Medulla oblongata (tissue), 1 donor: Measurements from ENCODE around the gene NEURL4.
"Not testable (repeated sequence)": the region's sequence is repeated elsewhere in the genome, so short reads cannot be mapped to it uniquely, and the experiment has no call there.

Source experiments
- DNase-seq: peaks from one replicate; pipeline ENCODE4 v3.0.0-alpha.2; 2015; ENCODE audit errors: extremely low spot score

The NEURL4 gene

DNA sequence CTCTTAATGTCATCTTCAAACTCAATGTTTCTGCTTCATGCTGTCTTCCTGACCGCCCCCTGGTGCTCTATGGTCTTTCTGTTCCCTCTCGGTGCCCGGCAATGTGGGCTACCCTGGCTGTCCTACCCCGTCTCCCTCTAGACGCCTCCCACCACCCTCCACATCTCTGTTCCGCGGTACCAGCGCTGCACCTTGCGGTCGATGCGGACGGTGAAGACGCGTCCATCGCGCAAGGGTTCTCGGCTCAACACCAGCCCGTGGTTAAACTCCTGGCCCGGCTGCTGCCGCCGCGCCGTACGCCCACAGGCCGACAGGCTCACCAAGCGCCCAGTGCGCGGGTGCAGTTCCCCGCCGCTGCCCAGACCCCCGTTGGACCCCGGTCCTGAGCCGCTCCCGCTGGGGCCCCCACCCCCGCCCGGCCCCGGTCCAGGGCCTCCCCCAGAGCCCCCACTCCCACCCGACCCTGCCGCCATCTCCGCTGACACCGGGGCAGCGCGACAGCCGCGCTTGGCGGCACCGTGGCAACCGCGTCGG lies at the start of gene NEURL4:
NEURL4 (minus strand) TSS at position 496 of the 534 bp plus-strand sequence; CDS start at position 473, 23 bp downstream.
- DNase-seq = peak; percentile 24

GRCh38 chr17:7374353-7374752 lies 45.2 kb upstream of the NEURL4 start:
- no peak for DNase-seq

- DNase-seq = no peak
These were observed 41.7 kb upstream of the NEURL4 start for GRCh38 chr17:7370853-7371252.

DNA sequence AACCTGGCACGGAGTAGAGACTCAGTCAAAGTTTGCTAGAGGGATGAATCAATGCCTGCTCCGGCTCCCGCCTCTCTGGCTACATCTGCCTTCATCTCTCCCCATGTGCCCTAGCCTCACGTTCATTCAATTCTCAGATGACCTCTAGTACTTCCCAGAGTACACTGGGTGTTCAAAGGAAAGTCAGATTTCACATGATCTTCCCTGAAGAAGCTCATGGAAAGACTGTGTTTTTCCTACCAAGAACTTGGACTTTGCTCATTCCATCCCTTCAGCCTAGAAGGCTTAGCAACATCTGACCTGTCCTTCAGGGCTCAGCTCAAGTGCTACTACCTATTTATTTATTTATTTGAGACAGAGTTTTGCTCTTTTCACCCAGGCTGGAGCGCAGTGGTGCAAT lies 40.7 kb upstream of the NEURL4 start:
- no peak for DNase-seq

DNA sequence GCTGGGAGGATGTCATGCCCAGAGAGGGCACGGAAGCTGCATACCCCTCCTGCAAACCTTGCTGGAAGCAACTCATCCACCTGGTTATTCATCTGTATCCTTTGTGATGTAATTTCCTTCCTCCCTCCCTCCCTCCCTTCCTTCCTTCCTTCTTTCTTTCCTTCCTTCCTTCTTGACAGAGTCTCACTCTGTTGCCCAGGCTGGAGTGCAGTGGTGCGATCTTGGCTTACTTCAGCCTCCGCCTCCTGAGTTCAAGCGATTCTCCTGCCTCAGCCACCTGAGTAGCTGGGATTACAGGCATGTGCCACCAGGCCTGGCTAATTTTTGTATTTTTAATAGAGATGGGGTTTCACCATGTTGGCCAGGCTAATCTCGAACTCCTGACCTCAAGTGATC lies 39.5 kb upstream of the NEURL4 start:
- DNase-seq = not testable (repeated sequence)

GRCh38 chr17:7367918-7368598 lies 38.9 kb upstream of the NEURL4 start:
- no peak for DNase-seq

DNA sequence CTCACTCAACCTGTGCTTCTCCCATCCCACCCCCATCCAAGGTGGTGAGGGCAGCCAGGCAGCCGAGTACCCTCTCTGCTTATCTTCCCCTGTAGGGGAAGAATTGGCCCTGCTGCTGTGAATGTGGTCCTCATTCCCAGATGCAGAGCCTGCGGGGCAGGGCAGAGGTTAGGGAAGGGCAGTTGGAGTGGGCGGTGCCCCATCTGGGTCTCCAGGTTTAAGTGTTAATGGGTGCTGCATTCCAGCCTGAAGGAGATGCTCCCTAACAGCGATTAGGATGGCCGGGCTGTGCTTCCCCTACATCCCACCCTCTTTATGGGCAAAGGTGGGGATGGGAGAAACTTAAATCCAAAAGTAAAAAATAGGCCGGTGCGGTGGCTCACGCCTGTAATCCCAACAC lies 37.9 kb upstream of the NEURL4 start:
- no peak for DNase-seq

- DNase-seq = not testable (repeated sequence)
These were observed 36.8 kb upstream of the NEURL4 start for GRCh38 chr17:7365963-7366362.

DNA sequence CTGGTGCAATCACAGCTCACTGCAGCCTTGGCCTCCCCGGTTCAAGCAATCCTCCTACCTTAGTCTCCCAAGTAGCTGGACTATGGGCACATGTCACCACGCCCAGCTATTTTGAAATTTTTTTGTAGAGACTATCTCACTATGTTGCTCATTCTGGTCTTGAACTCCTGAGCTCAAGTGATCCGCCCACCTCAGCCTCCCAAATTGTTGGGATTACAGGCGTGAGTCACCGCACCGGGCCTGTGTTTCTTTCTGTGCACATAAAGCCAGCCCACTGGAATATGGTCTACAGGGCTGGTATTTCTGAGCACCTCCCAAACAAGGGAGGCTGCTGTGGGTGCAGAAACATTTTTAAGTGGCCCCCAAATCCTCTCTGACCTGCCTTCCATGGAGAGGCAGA lies 34.2 kb upstream of the NEURL4 start:
- no peak for DNase-seq

GRCh38 chr17:7361906-7362305 lies 32.8 kb upstream of the NEURL4 start:
- no peak for DNase-seq

- DNase-seq = no peak
These were observed 28.2 kb upstream of the NEURL4 start for GRCh38 chr17:7357381-7357780.

DNA sequence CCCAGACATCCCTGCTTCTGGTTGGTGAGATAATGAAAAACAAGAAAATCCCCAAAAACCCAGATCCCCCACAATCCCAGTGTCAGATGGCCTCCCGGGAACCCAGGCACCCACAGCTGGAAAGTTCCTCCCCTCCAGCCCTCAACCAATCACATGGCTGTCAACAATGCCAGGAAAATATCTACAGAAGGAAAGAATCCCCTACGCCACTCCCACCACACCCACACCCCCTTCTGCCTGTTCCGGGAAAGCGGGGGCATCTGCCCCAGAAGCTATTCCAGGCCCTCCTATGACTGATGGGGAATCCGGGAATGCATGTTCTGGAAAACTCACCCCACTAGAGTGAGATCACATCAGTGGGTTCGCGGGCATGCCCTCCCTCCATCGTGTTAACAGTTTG lies 27.6 kb upstream of the NEURL4 start:
- no peak for DNase-seq

GRCh38 chr17:7356072-7356549 lies 27.0 kb upstream of the NEURL4 start:
- DNase-seq = peak; percentile 74

DNA sequence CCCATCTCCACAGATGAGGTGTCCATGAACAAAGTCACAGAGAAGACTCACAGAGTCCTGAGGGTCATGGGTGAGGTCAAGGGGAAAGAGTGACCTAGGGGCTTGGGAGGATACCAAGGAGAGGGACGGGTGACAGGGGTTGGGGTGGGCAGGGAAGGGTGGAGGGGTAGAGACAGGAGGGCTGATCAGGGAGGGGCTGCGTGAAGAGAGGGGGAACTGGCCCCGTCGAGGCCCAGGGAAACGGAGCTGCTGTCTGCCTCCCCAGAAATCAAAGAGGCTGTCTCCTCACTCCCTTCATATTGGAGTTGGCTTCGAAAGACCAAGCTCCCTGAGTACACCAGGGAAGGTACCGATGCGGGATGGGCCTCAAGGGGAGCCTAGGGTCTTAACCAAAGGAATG lies 26.4 kb upstream of the NEURL4 start:
- no peak for DNase-seq

DNA sequence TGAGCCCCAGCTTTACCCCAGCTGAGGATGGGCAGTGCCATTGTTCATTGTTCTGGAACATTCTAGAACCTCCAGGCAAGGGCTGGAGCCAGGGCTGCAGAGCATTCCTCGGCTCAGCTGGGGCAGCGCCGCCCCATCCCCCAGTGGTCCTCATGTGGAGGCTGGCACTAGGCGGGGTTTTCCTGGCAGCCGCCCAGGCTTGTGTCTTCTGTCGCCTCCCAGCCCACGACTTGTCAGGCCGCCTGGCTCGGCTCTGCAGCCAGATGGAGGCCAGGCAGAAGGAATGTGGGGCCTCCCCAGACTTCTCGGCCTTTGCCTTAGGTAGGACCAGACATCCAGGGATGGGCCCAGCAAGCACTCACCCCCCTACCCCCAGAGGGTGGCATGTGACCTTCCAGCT lies 25.9 kb upstream of the NEURL4 start, which contains the start of gene TMEM95:
TMEM95 (plus strand) TSS at position 104 of the 400 bp plus-strand sequence; CDS start at position 153, 49 bp downstream.
- peak; percentile 85 for DNase-seq

GRCh38 chr17:7354262-7354843 lies 25.2 kb upstream of the NEURL4 start:
- peak; percentile 43 for DNase-seq

GRCh38 chr17:7352910-7353635 lies 23.9 kb upstream of the NEURL4 start:
- no peak for DNase-seq

GRCh38 chr17:7352503-7352889 lies 23.4 kb upstream of the NEURL4 start:
- no peak for DNase-seq

- DNase-seq = peak; percentile 89
These were observed 22.7 kb upstream of the NEURL4 start, which contains the start of gene KCTD11 for GRCh38 chr17:7351665-7352502. KCTD11 (plus strand) TSS chr17:7352162.

GRCh38 chr17:7348478-7349242 lies 19.5 kb upstream of the NEURL4 start:
- DNase-seq = no peak
